CD4-positive, alpha-beta memory T cell (primary cell): ENCODE data around the gene DIP2C. TPM values are rescaled to one million over a fixed set of nuclear protein-coding genes. Genes with fewer than 3 reads are reported as not detected.

Source experiments
- CTCF ChIA-PET: fragments of 350-600 bp; sonication (Branson Sonifier 250); formaldehyde crosslinking; loops from one replicate; lab custom pipeline; 2021; ENCODE audit warnings: inconsistent platforms; ENCODE audit not compliant: partially characterized antibody; lab: Charles Lee
- POLR2A ChIA-PET: fragments of 350-600 bp; sonication (Branson Sonifier 250); formaldehyde crosslinking; loops from one replicate; lab custom pipeline; 2021; ENCODE audit not compliant: partially characterized antibody; lab: Charles Lee
- DNase-seq, 5 donors: peaks; one replicate each; pipeline versions ENCODE4 v3.0.0 to v3.0.0-alpha.2; 2020 to 2022; ENCODE audit warnings: mixed read lengths in 1 of 5
- H3K27ac ChIP-seq: one replicate; pipeline ENCODE4 v1.7.0; 2013; ENCODE audit warnings: low read depth, low read length
- H3K27me3 ChIP-seq: 2 replicates; pipeline ENCODE4 v1.7.0; 2013; ENCODE audit warnings: mild to moderate bottlenecking, low read length, moderate library complexity; ENCODE audit not compliant: insufficient read depth
- H3K36me3 ChIP-seq: 2 replicates; pipeline ENCODE4 v1.7.0; 2013; ENCODE audit warnings: mild to moderate bottlenecking, low read length, moderate library complexity; ENCODE audit not compliant: insufficient read depth
- H3K4me1 ChIP-seq: 2 replicates; pipeline ENCODE4 v1.7.0; 2013; ENCODE audit warnings: mild to moderate bottlenecking, low read length, moderate library complexity; ENCODE audit not compliant: insufficient read depth
- H3K4me3 ChIP-seq, 2 donors: one replicate each; pipeline ENCODE4 v1.7.0; 2013; ENCODE audit warnings: low read length in 2 of 2, mild to moderate bottlenecking in 1 of 2
- H3K9me3 ChIP-seq, 2 donors: one replicate each; pipeline ENCODE4 v1.7.0; 2013; ENCODE audit warnings: low read length in 2 of 2, control low read depth in 1 of 2; ENCODE audit not compliant: control insufficient read depth in 1 of 2
- H3K27ac Mint-ChIP-seq, 7 donors: one replicate each; pipeline ENCODE4 v1.8.0; 2020 to 2021; ENCODE audit warnings: mixed read lengths in 7 of 7, mild to moderate bottlenecking in 6 of 7, inconsistent platforms in 3 of 7, moderate library complexity in 3 of 7
- H3K27me3 Mint-ChIP-seq, 2 donors: one replicate each; pipeline ENCODE4 v1.8.0; 2020 to 2021; ENCODE audit warnings: mixed read lengths in 2 of 2
- H3K36me3 Mint-ChIP-seq, 2 donors: one replicate each; pipeline ENCODE4 v1.8.0; 2020 to 2021; ENCODE audit warnings: mixed read lengths in 2 of 2, inconsistent platforms in 1 of 2, mild to moderate bottlenecking in 1 of 2
- H3K4me1 Mint-ChIP-seq, 4 donors: one replicate each; pipeline ENCODE4 v1.8.0; 2020 to 2021; ENCODE audit warnings: mixed read lengths in 4 of 4, mild to moderate bottlenecking in 1 of 4
- H3K4me3 Mint-ChIP-seq, 8 donors: one replicate each; pipeline ENCODE4 v1.8.0; 2020 to 2021; ENCODE audit warnings: mixed read lengths in 8 of 8, mild to moderate bottlenecking in 7 of 8, moderate library complexity in 6 of 8, inconsistent platforms in 3 of 8
- H3K9me3 Mint-ChIP-seq, 8 donors: one replicate each; pipeline ENCODE4 v1.8.0; 2020 to 2021; ENCODE audit warnings: mixed read lengths in 8 of 8, mild to moderate bottlenecking in 5 of 8, inconsistent platforms in 3 of 8, moderate library complexity in 1 of 8
- intact Hi-C: fragments of 100-400 bp; cut with micrococcal nuclease; formaldehyde crosslinking; loops from one replicate; pipeline ENCODE4 v1.15.1; 2023
- polyA plus RNA-seq, 2 donors: library from polyadenylated mRNA; unstranded; fragments of 300-500 nt; fragmentation: Illumina TruSeq; gene quantifications; one replicate each; pipeline ENCODE4 v1.2.3, GENCODE V29; 2021
- total RNA-seq, 2 experiments: library from RNA; stranded (reverse); gene quantifications; one replicate each; pipeline ENCODE4 v1.2.3, GENCODE V29; 2021

DIP2C gene
- total and polyA plus RNA-seq, 4 experiments from 2014 or later = 1.1 to 6.0 (median 3.9) TPM

- no peak for DNase-seq
- H3K27me3 ChIP-seq = peaks cover 4% of the 10 kb centered on the region
- Mint-ChIP-seq H3K36me3 (no peaks in the 10 kb centered on the region), H3K4me1 (peaks cover 1 to 4% (median 4%) of the 10 kb centered on the region in 4 donors), H3K9me3 (no peaks in the 10 kb centered on the region), H3K27ac (no peak overlapping the region), H3K4me3 (no peak overlapping the region), H3K27me3 (peaks cover 6 to 17% of the 10 kb centered on the region in 2 donors)
- intact Hi-C loops = no loop called here
- H3K4me3 ChIP-seq = no peak overlapping the region
- POLR2A ChIA-PET = no interaction called here
- H3K36me3 ChIP-seq = no peaks in the 10 kb centered on the region
- CTCF ChIA-PET = no interaction called here
- no peaks in the 10 kb centered on the region for H3K9me3 ChIP-seq
- H3K4me1 ChIP-seq = no peaks in the 10 kb centered on the region
- H3K27ac ChIP-seq = no peak overlapping the region
Observed at GRCh38 chr10:551373-552252, 137.9 kb downstream of the DIP2C start.

DNA sequence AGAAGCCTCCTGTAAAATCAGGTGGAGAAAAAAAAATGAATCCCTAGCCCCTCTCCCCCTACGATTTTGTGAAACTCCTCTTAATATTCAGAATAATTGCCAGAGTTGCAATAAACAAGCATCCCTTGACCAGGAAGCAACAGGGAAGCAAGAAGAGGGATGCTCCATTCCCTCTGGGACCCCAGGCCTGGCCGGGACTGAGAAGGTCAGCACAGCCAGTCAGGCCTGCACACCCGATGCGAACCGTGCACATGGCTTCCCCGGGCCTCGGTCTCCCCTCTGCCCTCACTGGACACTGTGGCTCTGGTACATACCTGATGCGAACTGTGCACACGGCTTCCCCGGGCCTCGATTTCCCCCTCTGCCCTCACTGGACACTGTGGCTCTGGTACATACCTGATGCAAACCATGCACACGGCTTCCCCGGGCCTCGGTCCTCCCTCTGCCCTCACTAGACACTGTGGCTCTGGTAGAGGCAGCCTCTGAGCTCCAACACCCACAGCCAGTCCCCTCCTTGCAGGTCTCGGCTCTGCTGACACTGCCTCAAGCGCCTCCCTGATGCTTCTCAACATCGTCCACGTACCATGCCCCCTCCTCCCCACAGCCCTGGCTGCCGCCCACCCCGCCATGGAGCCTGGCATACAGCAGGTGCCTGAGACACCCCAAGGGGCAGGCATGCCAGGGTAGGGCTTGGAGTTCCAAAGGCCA, 138.6 kb downstream of the DIP2C start:
- H3K4me3 ChIP-seq = no peak overlapping the region
- intact Hi-C loops = no loop called here

GRCh38 chr10:549391-549790, 140.1 kb downstream of the DIP2C start:
- Histone ChIP-seq H3K27me3 (peaks cover 4% of the 10 kb centered on the region), H3K9me3 (no peaks in the 10 kb centered on the region), H3K4me1 (no peaks in the 10 kb centered on the region), H3K4me3 (no peak overlapping the region), H3K36me3 (no peaks in the 10 kb centered on the region), H3K27ac (no peak overlapping the region)
- intact Hi-C loops = no loop called here
- Mint-ChIP-seq H3K27ac (no peak overlapping the region), H3K9me3 (no peaks in the 10 kb centered on the region), H3K36me3 (no peaks in the 10 kb centered on the region), H3K4me1 (peaks cover 0 to 1% (median 0%) of the 10 kb centered on the region in 4 donors), H3K4me3 (no peak overlapping the region), H3K27me3 (peaks cover 9 to 13% of the 10 kb centered on the region in 2 donors)
- DNase-seq = no peak
- POLR2A ChIA-PET = no interaction called here
- CTCF ChIA-PET = no interaction called here

More for the DNA sequence above, 138.6 kb downstream of the DIP2C start:
- CTCF ChIA-PET = no interaction called here
- H3K36me3 Mint-ChIP-seq = no peaks in the 10 kb centered on the region
- no peaks in the 10 kb centered on the region for H3K9me3 Mint-ChIP-seq
- peaks cover 0 to 4% (median under 1%) of the 10 kb centered on the region in 4 donors for H3K4me1 Mint-ChIP-seq
- Histone ChIP-seq H3K36me3 (no peaks in the 10 kb centered on the region), H3K4me1 (no peaks in the 10 kb centered on the region), H3K9me3 (no peaks in the 10 kb centered on the region), H3K27ac (no peak overlapping the region), H3K27me3 (peaks cover 4% of the 10 kb centered on the region)
- peaks cover 4 to 15% of the 10 kb centered on the region in 2 donors for H3K27me3 Mint-ChIP-seq
- H3K4me3 Mint-ChIP-seq = no peak overlapping the region
- no peak overlapping the region for H3K27ac Mint-ChIP-seq
- no peak for DNase-seq
- POLR2A ChIA-PET = no interaction called here

DNA sequence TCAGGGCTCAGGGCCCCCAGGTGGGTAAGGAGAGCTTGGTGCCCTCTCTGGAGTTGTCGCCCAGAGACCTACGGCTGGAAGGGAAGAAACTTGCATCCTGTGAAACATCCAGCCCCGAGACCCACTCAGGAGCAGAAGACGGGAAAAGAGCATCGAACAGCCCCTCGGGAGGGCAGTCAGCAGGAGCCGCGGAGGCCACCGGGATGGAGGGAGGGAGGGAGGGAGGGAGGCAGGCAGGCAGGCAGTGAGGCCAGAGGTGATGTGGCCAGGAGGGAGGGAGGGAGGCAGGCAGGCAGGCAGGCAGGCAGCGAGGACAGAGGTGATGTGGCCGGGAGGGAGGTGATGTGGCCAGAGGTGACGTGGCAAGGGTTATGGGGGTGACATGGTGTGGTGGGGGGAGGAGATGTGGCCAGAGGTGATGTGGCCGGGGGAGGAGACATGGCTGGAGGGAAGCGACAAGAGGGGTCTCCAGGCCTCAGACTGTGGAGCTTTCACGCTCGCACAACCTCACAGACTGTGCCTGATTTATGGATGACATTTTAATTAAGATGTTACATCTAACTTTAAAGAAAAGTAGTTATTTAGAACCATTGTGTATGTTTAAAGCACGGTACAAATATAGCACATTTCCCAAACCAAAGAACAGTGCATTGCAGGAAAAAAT, 141.1 kb downstream of the DIP2C start:
- DNase-seq = no peak
- Histone ChIP-seq H3K27me3 (peaks cover 4% of the 10 kb centered on the region), H3K9me3 (no peaks in the 10 kb centered on the region), H3K4me3 (no peak overlapping the region), H3K36me3 (no peaks in the 10 kb centered on the region), H3K4me1 (no peaks in the 10 kb centered on the region), H3K27ac (no peak overlapping the region)
- intact Hi-C loops = no loop called here
- CTCF ChIA-PET = no interaction called here
- Mint-ChIP-seq H3K27ac (peak overlapping the region in 1 of 7 donors; percentile 53), H3K9me3 (no peaks in the 10 kb centered on the region), H3K4me3 (no peak overlapping the region), H3K36me3 (no peaks in the 10 kb centered on the region), H3K4me1 (no peaks in the 10 kb centered on the region), H3K27me3 (peaks cover 10% of the 10 kb centered on the region in 2 donors)
- POLR2A ChIA-PET = no interaction called here

DNA sequence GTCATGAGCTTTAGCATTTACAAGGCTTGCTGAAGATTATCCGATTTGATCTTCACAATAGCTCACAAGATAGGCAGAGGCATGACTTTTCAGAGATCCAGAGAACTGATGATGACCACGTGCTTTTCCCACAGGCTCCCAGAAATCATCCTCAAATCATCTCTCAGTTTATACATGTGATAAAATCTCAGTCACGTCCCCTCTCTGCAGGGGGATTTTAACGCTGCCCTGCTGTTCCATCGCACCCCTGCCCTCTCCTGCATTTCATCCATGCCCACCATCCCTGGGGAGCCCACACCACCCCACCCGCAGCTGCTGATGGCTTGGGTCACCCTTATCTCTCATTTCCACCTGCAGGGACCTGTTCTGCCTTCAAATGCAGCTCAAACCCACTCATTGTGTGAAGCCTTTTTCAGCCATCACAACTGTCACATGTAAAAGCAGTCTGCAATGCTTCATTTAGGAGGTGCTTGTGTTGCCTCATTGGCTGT, 141.8 kb downstream of the DIP2C start:
- Mint-ChIP-seq H3K4me3 (no peak overlapping the region), H3K9me3 (no peaks in the 10 kb centered on the region), H3K27ac (no peak overlapping the region), H3K27me3 (peaks cover 11% of the 10 kb centered on the region in 2 donors), H3K36me3 (no peaks in the 10 kb centered on the region), H3K4me1 (no peaks in the 10 kb centered on the region)
- CTCF ChIA-PET = no interaction called here
- no peak for DNase-seq
- POLR2A ChIA-PET = no interaction called here
- Histone ChIP-seq H3K9me3 (no peaks in the 10 kb centered on the region), H3K36me3 (no peaks in the 10 kb centered on the region), H3K27ac (no peak overlapping the region), H3K27me3 (peaks cover 4% of the 10 kb centered on the region), H3K4me3 (no peak overlapping the region), H3K4me1 (no peaks in the 10 kb centered on the region)
- intact Hi-C loops = no loop called here

DNA sequence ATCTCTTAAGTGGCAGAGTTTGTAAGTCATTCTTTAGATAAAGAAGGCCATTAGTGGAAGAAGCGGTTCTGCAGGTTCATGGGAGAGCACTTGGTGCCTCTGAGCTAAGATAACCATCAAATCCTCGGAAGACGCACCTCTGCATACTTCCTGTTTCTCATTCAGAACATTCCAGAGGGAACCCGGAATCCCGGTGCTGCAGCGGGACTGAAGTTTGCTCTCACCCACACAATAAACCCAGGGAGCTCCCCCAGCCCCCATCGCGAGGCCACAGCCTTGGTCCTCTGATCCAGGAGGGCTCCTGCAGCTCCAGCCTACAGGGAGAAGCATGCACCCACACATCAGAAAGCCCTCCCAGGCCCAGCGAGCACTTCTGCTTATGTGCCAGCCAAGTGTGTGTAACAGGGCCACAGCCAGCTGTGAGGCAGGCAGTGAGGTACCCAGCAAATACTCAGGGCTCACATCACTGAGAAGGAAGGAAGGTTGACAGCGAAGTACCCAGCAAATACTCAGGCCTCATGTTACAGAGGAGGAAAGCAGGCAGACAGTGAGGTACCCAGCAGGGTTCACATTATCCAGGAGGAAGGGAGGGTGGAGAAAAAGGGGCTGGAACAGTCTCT, 142.4 kb downstream of the DIP2C start:
- no peak for DNase-seq
- Mint-ChIP-seq H3K4me3 (no peak overlapping the region), H3K27ac (peak overlapping the region in 1 of 7 donors; percentile 12), H3K4me1 (peaks cover 0 to 2% (median under 1%) of the 10 kb centered on the region in 4 donors), H3K36me3 (no peaks in the 10 kb centered on the region), H3K9me3 (no peaks in the 10 kb centered on the region), H3K27me3 (peaks cover 14 to 16% of the 10 kb centered on the region in 2 donors)
- Histone ChIP-seq H3K9me3 (no peaks in the 10 kb centered on the region), H3K4me3 (no peak overlapping the region), H3K36me3 (no peaks in the 10 kb centered on the region), H3K27ac (no peak overlapping the region), H3K4me1 (no peaks in the 10 kb centered on the region), H3K27me3 (peaks cover 4% of the 10 kb centered on the region)
- intact Hi-C loops = no loop called here
- POLR2A ChIA-PET = no interaction called here
- CTCF ChIA-PET = no interaction called here
